SK-N-SH treated with all-trans-retinoic acid at 6 μM for 48 hours (cell line): ENCODE results near the gene JAKMIP1.

Experiments
- ATAC-seq: fragments of 200-7000 bp; cut with Tn5 transposase; 3 replicates; pipeline ENCODE4 v1.9.1; 2020; ENCODE audit warnings: mild to moderate bottlenecking, moderate library complexity
- ARNTL ChIP-seq: fragments of 450-650 bp; formaldehyde crosslinking; IDR thresholded peaks from 2 replicates; pipeline ENCODE4 v1.5.0; 2020; ENCODE audit warnings: low read depth, mild to moderate bottlenecking, moderate library complexity, borderline replicate concordance
- BACH2 ChIP-seq: fragments of 250-450 bp; sonication (Bioruptor Pico); IDR thresholded peaks from 2 replicates; pipeline ENCODE4 v1.9.0; 2021; ENCODE audit warnings: mild to moderate bottlenecking, borderline replicate concordance
- CSDC2 ChIP-seq: fragments of 250-450 bp; sonication (Bioruptor Pico); IDR thresholded peaks from 2 replicates; pipeline ENCODE4 v1.5.0; 2020; ENCODE audit warnings: mild to moderate bottlenecking, moderate library complexity
- ESRRG ChIP-seq: fragments of 250-450 bp; sonication (Bioruptor Pico); IDR thresholded peaks from 2 replicates; pipeline ENCODE4 v1.6.1; 2021; ENCODE audit warnings: mild to moderate bottlenecking
- GLIS3 ChIP-seq: fragments of 250-450 bp; sonication (Bioruptor Pico); IDR thresholded peaks from 2 replicates; pipeline ENCODE4 v1.5.0; 2020; ENCODE audit warnings: mild to moderate bottlenecking, moderate library complexity
- ISL1 ChIP-seq: fragments of 250-450 bp; sonication (Bioruptor Pico); IDR thresholded peaks from 2 replicates; pipeline ENCODE4 v2.1.2; 2022; ENCODE audit warnings: mild to moderate bottlenecking, moderate library complexity
- OSR1 ChIP-seq: fragments of 250-450 bp; sonication (Bioruptor Pico); IDR thresholded peaks from 2 replicates; pipeline ENCODE4 v1.8.0; 2022; ENCODE audit warnings: moderate library complexity, mild to moderate bottlenecking, inconsistent platforms
- PPARA ChIP-seq: fragments of 250-450 bp; sonication (Bioruptor Pico); IDR thresholded peaks from 2 replicates; pipeline ENCODE4 v1.5.0; 2020; ENCODE audit warnings: mild to moderate bottlenecking, borderline replicate concordance
- RARB ChIP-seq: fragments of 250-450 bp; sonication (Bioruptor Pico); IDR thresholded peaks from 2 replicates; pipeline ENCODE4 v1.8.0; 2021; ENCODE audit warnings: mild to moderate bottlenecking, moderate library complexity
- SNAI2 ChIP-seq: fragments of 250-450 bp; sonication (Bioruptor Pico); IDR thresholded peaks from 2 replicates; pipeline ENCODE4 v1.5.0; 2020; ENCODE audit warnings: mild to moderate bottlenecking, moderate library complexity
- TCF4 ChIP-seq: fragments of 250-450 bp; sonication (Bioruptor Pico); IDR thresholded peaks from 2 replicates; pipeline ENCODE4 v1.8.0; 2021; ENCODE audit warnings: mild to moderate bottlenecking, moderate library complexity, borderline replicate concordance
- TOX ChIP-seq: fragments of 250-450 bp; sonication (Bioruptor Pico); IDR thresholded peaks from 2 replicates; pipeline ENCODE4 v1.8.0; 2021; ENCODE audit warnings: mild to moderate bottlenecking, moderate library complexity, borderline replicate concordance
- ZC3H10 ChIP-seq: fragments of 250-450 bp; sonication (Bioruptor Pico); IDR thresholded peaks from 2 replicates; pipeline ENCODE4 v1.5.1; 2021; ENCODE audit warnings: mild to moderate bottlenecking, moderate library complexity
- ZFP3 ChIP-seq: fragments of 250-450 bp; sonication (Bioruptor Pico); IDR thresholded peaks from 2 replicates; pipeline ENCODE4 v1.5.0; 2020; ENCODE audit warnings: mild to moderate bottlenecking, moderate library complexity
- ZNF565 ChIP-seq: fragments of 450-650 bp; formaldehyde crosslinking; conservative IDR thresholded peaks from 2 replicates; pipeline ENCODE4 v1.5.0; 2020; ENCODE audit warnings: low read depth, mild to moderate bottlenecking, moderate library complexity
- ZNF70 ChIP-seq: fragments of 450-650 bp; formaldehyde crosslinking; IDR thresholded peaks from 2 replicates; pipeline ENCODE4 v1.5.0; 2020; ENCODE audit warnings: mild to moderate bottlenecking, moderate library complexity
- ZNF8 ChIP-seq: fragments of 450-650 bp; formaldehyde crosslinking; IDR thresholded peaks from 2 replicates; pipeline ENCODE4 v1.5.0; 2020; ENCODE audit warnings: mild to moderate bottlenecking, moderate library complexity
- TF ChIP-seq, protein P1 (sequence below): fragments of 250-450 bp; sonication (Bioruptor Pico); IDR thresholded peaks from 2 replicates; pipeline ENCODE4 v1.8.0; 2021; ENCODE audit warnings: low read depth, mild to moderate bottlenecking, moderate library complexity, borderline replicate concordance
- TF ChIP-seq, protein P2 (sequence below): fragments of 250-450 bp; sonication (Bioruptor Pico); IDR thresholded peaks from 2 replicates; pipeline ENCODE4 v1.8.0; 2020; ENCODE audit warnings: mild to moderate bottlenecking, moderate library complexity, borderline replicate concordance
- TF ChIP-seq, protein P3 (sequence below): fragments of 250-450 bp; sonication (Bioruptor Pico); IDR thresholded peaks from 2 replicates; pipeline ENCODE4 v1.5.0; 2020; ENCODE audit warnings: mild to moderate bottlenecking, moderate library complexity
- TF ChIP-seq, protein P4 (sequence below): fragments of 250-450 bp; sonication (Bioruptor Pico); IDR thresholded peaks from 2 replicates; pipeline ENCODE4 v1.5.1; 2020; ENCODE audit warnings: low read depth, mild to moderate bottlenecking, moderate library complexity

The JAKMIP1 gene

DNA sequence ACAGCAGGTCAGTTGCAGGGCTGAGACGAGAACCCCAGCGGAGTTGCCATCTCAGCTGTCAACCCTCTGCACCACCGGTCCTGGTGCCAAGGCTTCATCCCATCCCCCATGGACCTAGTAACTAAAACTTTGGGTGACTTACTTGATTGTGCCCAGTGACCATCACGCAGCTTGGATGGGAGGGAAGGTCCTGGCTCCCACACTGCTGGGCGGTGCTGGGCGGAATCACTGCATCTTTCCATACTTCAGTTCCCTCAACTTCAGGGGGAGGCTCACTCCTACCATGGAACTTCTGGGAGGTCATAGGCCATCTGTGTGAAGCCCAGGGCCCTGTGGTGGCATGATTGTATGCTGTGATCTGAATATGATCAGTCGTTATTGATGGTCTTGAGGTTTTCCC, 26.2 kb upstream of the JAKMIP1 start (continued):
- TF ChIP-seq SNAI2 = no peak
- TF ChIP-seq, protein P1, sequence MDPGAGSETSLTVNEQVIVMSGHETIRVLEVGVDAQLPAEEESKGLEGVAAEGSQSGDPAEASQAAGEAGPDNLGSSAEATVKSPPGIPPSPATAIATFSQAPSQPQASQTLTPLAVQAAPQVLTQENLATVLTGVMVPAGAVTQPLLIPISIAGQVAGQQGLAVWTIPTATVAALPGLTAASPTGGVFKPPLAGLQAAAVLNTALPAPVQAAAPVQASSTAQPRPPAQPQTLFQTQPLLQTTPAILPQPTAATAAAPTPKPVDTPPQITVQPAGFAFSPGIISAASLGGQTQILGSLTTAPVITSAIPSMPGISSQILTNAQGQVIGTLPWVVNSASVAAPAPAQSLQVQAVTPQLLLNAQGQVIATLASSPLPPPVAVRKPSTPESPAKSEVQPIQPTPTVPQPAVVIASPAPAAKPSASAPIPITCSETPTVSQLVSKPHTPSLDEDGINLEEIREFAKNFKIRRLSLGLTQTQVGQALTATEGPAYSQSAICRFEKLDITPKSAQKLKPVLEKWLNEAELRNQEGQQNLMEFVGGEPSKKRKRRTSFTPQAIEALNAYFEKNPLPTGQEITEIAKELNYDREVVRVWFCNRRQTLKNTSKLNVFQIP (CRISPR knock-in tag) = no peak
- no peak for TF ChIP-seq TCF4
- no peak for TF ChIP-seq ARNTL (CRISPR knock-in tag)
- TF ChIP-seq GLIS3 (CRISPR knock-in tag) = no peak
- TF ChIP-seq, protein P2, sequence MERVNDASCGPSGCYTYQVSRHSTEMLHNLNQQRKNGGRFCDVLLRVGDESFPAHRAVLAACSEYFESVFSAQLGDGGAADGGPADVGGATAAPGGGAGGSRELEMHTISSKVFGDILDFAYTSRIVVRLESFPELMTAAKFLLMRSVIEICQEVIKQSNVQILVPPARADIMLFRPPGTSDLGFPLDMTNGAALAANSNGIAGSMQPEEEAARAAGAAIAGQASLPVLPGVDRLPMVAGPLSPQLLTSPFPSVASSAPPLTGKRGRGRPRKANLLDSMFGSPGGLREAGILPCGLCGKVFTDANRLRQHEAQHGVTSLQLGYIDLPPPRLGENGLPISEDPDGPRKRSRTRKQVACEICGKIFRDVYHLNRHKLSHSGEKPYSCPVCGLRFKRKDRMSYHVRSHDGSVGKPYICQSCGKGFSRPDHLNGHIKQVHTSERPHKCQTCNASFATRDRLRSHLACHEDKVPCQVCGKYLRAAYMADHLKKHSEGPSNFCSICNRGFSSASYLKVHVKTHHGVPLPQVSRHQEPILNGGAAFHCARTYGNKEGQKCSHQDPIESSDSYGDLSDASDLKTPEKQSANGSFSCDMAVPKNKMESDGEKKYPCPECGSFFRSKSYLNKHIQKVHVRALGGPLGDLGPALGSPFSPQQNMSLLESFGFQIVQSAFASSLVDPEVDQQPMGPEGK (CRISPR knock-in tag) = no peak
- no peak for TF ChIP-seq ZC3H10 (CRISPR knock-in tag)
- no peak for TF ChIP-seq PPARA (CRISPR knock-in tag)
- TF ChIP-seq ZNF565 = no peak
- TF ChIP-seq, all 23 proteins: peak for 0

DNA sequence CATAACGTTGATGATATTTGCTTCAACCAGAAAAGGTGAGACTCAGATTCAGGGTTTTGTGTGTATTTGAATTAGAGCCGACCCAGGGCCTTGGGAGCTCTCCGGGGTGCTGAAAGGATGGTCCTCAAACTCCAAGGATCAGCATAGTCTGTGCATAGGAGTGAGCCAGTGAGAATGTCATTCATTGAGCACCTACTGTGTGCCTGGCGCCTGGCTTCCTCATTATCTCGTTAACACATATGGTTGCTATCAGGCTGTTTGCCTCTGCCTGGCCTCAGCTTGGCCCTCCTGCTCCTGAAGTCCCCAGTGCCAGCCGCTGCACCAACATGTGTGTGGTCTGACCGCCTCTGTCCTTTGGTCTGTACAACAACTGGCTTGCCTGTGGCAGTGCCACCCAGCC, 25.1 kb upstream of the JAKMIP1 start:
- TF ChIP-seq ZNF8 (CRISPR knock-in tag) = no peak
- TF ChIP-seq, protein P3, sequence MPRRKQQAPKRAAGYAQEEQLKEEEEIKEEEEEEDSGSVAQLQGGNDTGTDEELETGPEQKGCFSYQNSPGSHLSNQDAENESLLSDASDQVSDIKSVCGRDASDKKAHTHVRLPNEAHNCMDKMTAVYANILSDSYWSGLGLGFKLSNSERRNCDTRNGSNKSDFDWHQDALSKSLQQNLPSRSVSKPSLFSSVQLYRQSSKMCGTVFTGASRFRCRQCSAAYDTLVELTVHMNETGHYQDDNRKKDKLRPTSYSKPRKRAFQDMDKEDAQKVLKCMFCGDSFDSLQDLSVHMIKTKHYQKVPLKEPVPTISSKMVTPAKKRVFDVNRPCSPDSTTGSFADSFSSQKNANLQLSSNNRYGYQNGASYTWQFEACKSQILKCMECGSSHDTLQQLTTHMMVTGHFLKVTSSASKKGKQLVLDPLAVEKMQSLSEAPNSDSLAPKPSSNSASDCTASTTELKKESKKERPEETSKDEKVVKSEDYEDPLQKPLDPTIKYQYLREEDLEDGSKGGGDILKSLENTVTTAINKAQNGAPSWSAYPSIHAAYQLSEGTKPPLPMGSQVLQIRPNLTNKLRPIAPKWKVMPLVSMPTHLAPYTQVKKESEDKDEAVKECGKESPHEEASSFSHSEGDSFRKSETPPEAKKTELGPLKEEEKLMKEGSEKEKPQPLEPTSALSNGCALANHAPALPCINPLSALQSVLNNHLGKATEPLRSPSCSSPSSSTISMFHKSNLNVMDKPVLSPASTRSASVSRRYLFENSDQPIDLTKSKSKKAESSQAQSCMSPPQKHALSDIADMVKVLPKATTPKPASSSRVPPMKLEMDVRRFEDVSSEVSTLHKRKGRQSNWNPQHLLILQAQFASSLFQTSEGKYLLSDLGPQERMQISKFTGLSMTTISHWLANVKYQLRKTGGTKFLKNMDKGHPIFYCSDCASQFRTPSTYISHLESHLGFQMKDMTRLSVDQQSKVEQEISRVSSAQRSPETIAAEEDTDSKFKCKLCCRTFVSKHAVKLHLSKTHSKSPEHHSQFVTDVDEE (CRISPR knock-in tag) = no peak
- TF ChIP-seq, protein P2 (CRISPR knock-in tag) = no peak
- TF ChIP-seq ISL1 (CRISPR knock-in tag) = no peak
- TF ChIP-seq RARB = no peak
- no peak for TF ChIP-seq ZC3H10 (CRISPR knock-in tag)
- TF ChIP-seq CSDC2 (CRISPR knock-in tag) = no peak
- no peak for TF ChIP-seq BACH2 (CRISPR knock-in tag)
- no peak for TF ChIP-seq ARNTL (CRISPR knock-in tag)
- TF ChIP-seq OSR1 (CRISPR knock-in tag) = no peak
- TF ChIP-seq, protein P1 (CRISPR knock-in tag) = no peak
- no peak for TF ChIP-seq ZNF70 (CRISPR knock-in tag)
- TF ChIP-seq ZNF565 = no peak
- no peak for TF ChIP-seq PPARA (CRISPR knock-in tag)
- TF ChIP-seq TOX (CRISPR knock-in tag) = no peak
- no peak for TF ChIP-seq ESRRG (CRISPR knock-in tag)
- TF ChIP-seq, protein P4, sequence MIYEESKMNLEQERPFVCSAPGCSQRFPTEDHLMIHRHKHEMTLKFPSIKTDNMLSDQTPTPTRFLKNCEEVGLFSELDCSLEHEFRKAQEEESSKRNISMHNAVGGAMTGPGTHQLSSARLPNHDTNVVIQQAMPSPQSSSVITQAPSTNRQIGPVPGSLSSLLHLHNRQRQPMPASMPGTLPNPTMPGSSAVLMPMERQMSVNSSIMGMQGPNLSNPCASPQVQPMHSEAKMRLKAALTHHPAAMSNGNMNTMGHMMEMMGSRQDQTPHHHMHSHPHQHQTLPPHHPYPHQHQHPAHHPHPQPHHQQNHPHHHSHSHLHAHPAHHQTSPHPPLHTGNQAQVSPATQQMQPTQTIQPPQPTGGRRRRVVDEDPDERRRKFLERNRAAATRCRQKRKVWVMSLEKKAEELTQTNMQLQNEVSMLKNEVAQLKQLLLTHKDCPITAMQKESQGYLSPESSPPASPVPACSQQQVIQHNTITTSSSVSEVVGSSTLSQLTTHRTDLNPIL (CRISPR knock-in tag) = no peak
- no peak for TF ChIP-seq GLIS3 (CRISPR knock-in tag)
- no peak for TF ChIP-seq ZFP3
- ATAC-seq = no peak
